OCI-LY7 (cell line): ENCODE measurements around the gene TJP2. TPM values are rescaled to one million over a fixed set of nuclear protein-coding genes. Genes with fewer than 3 reads are reported as not detected.

Experiments
- BruUV-seq: library from RNA; stranded (reverse); fragments of 400-500 nt; replicated peaks from 2 replicates; lab custom pipeline; 2021; lab: Mats Ljungman, UMichigan
- CTCF ChIA-PET: fragments of 300-600 bp; sonication (Branson Sonifier 250); formaldehyde crosslinking; loops from one replicate; lab custom pipeline; 2022; ENCODE audit warnings: antibody characterized with exemption; ENCODE audit not compliant: unreplicated experiment; lab: Charles Lee
- POLR2A ChIA-PET: fragments of 300-600 bp; sonication (Branson Sonifier 250); formaldehyde crosslinking; loops from one replicate; lab custom pipeline; 2022; ENCODE audit warnings: antibody characterized with exemption; lab: Charles Lee
- DNase-seq: peaks from one replicate; pipeline ENCODE4 v3.0.0-alpha.2; 2015; ENCODE audit warnings: low spot score
- H2AFZ ChIP-seq: fragments of 200-600 bp; sonication (generic), shearing (Covaris generic); 2 replicates; pipeline ENCODE4 v1.6.1; 2014; ENCODE audit warnings: mild to moderate bottlenecking, antibody characterized with exemption, low read length, moderate library complexity
- H3K27ac ChIP-seq: fragments of 200-600 bp; sonication (generic); 2 replicates; pipeline ENCODE4 v1.5.1; 2014; ENCODE audit warnings: mixed run types, low read depth, mild to moderate bottlenecking, moderate library complexity, low read length, inconsistent platforms; ENCODE audit not compliant: poor library complexity, severe bottlenecking
- H3K36me3 ChIP-seq: fragments of 200-600 bp; sonication (generic); 2 replicates; pipeline ENCODE4 v1.6.1; 2014; ENCODE audit warnings: mild to moderate bottlenecking, antibody characterized with exemption, low read length, moderate library complexity, mixed read lengths; ENCODE audit not compliant: insufficient read depth
- H3K4me1 ChIP-seq: fragments of 200-600 bp; sonication (generic); 2 replicates; pipeline ENCODE4 v1.5.1; 2014; ENCODE audit warnings: mild to moderate bottlenecking, low read length; ENCODE audit not compliant: insufficient read depth, poor library complexity, severe bottlenecking
- H3K4me2 ChIP-seq: fragments of 200-600 bp; sonication (generic); 2 replicates; pipeline ENCODE4 v1.6.1; 2014; ENCODE audit warnings: mild to moderate bottlenecking, low read length
- H3K4me3 ChIP-seq: fragments of 200-600 bp; sonication (generic); 2 replicates; pipeline ENCODE4 v1.5.1; 2014; ENCODE audit warnings: mild to moderate bottlenecking, low read depth, low read length; ENCODE audit not compliant: poor library complexity, severe bottlenecking
- H3K79me2 ChIP-seq: fragments of 200-600 bp; sonication (generic); 2 replicates; pipeline ENCODE4 v1.6.1; 2016; ENCODE audit warnings: low read depth, mild to moderate bottlenecking, low read length, moderate library complexity, mixed read lengths; ENCODE audit not compliant: insufficient read depth
- H3K9me2 ChIP-seq: fragments of 200-600 bp; sonication (generic); 2 replicates; pipeline ENCODE4 v1.6.1; 2016; ENCODE audit warnings: mild to moderate bottlenecking, low read length, mixed read lengths; ENCODE audit not compliant: insufficient read depth
- H3K9me3 ChIP-seq: fragments of 200-600 bp; sonication (generic); 2 replicates; pipeline ENCODE4 v1.6.1; 2014; ENCODE audit warnings: mild to moderate bottlenecking, mixed run types, low read length, mixed read lengths
- H4K20me1 ChIP-seq: fragments of 200-600 bp; sonication (generic); 2 replicates; pipeline ENCODE4 v1.6.1; 2014; ENCODE audit warnings: mild to moderate bottlenecking, antibody characterized with exemption, low read length, moderate library complexity, mixed read lengths; ENCODE audit not compliant: insufficient read depth
- CTCF ChIP-seq: fragments of 200-600 bp; sonication (generic); conservative IDR thresholded peaks from 2 replicates; pipeline ENCODE4 v1.5.1; 2014; ENCODE audit warnings: mild to moderate bottlenecking, antibody characterized with exemption, low read length, moderate library complexity, mixed read lengths
- EZH2phosphoT487 ChIP-seq: fragments of 200-600 bp; sonication (generic); IDR thresholded peaks from 2 replicates; pipeline ENCODE4 v1.6.1; 2018; ENCODE audit warnings: low read depth, borderline replicate concordance, mild to moderate bottlenecking, mixed run types, antibody characterized with exemption, low read length, moderate library complexity, mixed read lengths
- intact Hi-C: fragments of 100-400 bp; cut with micrococcal nuclease; formaldehyde crosslinking; loops from one replicate; pipeline ENCODE4 v1.10.0; 2022; ENCODE audit not compliant: unreplicated experiment
- total RNA-seq, 2 experiments: library from RNA; depleted of rRNA in 1 of 2; stranded (reverse); fragments of >200 nt in 1 of 2; shearing (Covaris generic) in 1 of 2; gene quantifications; 2 replicates each; pipeline ENCODE4 v1.2.3, GENCODE V29; 2014 to 2022

TJP2 gene
- total RNA-seq, 2 experiments from 2014 or later: 15.1 to 18.0 TPM

GRCh38 chr9:69131682-69132081 is 42.4 kb upstream of the TJP2 start:
- Histone ChIP-seq H3K79me2 (no peaks in the 10 kb centered on the region), H3K9me3 (no peaks in the 10 kb centered on the region), H3K27ac (no peak overlapping the region), H3K4me2 (no peak overlapping the region), H3K4me1 (no peaks in the 10 kb centered on the region), H4K20me1 (no peaks in the 10 kb centered on the region), H3K36me3 (no peaks in the 10 kb centered on the region), H2AFZ (no peak overlapping the region), H3K4me3 (no peak overlapping the region), H3K9me2 (no peaks in the 10 kb centered on the region)
- CTCF ChIA-PET: no interaction called here
- BruUV-seq: no TSS peak
- TF ChIP-seq EZH2phosphoT487: no peak
- TF ChIP-seq CTCF: no peak
- intact Hi-C loops: no loop called here
- DNase-seq: no peak
- POLR2A ChIA-PET: interaction anchor here (0.6 kb wide), 1 partner anchor 18 kb away, joined by 4 read pairs; no protein-coding TSS in a partner anchor

- TF ChIP-seq EZH2phosphoT487: no peak
- no peak for TF ChIP-seq CTCF
- no peaks in the 10 kb centered on the region for H3K36me3 ChIP-seq
- no peaks in the 10 kb centered on the region for H3K9me3 ChIP-seq
- H3K9me2 ChIP-seq: no peaks in the 10 kb centered on the region
- ChIA-PET POLR2A (no interaction called here), CTCF (no interaction called here)
- no peaks in the 10 kb centered on the region for H3K4me1 ChIP-seq
- H2AFZ ChIP-seq: no peak overlapping the region
- no peak overlapping the region for H3K4me2 ChIP-seq
- no peak overlapping the region for H3K4me3 ChIP-seq
- no peaks in the 10 kb centered on the region for H4K20me1 ChIP-seq
- H3K27ac ChIP-seq: no peak overlapping the region
- intact Hi-C loops: no loop called here
- no peak for DNase-seq
- no peaks in the 10 kb centered on the region for H3K79me2 ChIP-seq
- no TSS peak for BruUV-seq
These were observed 41.7 kb upstream of the TJP2 start for GRCh38 chr9:69132361-69132760.

- Histone ChIP-seq H3K4me3 (no peak overlapping the region), H3K4me2 (no peak overlapping the region), H2AFZ (no peak overlapping the region), H3K9me3 (no peaks in the 10 kb centered on the region), H4K20me1 (no peaks in the 10 kb centered on the region), H3K79me2 (no peaks in the 10 kb centered on the region), H3K27ac (no peak overlapping the region), H3K36me3 (no peaks in the 10 kb centered on the region), H3K4me1 (no peaks in the 10 kb centered on the region), H3K9me2 (no peaks in the 10 kb centered on the region)
- ChIA-PET POLR2A (interaction anchor here (0.5 kb wide), 1 partner anchor 18 kb away, joined by 4 read pairs; no protein-coding TSS in a partner anchor), CTCF (no interaction called here)
- DNase-seq: no peak
- TF ChIP-seq CTCF: no peak
- no peak for TF ChIP-seq EZH2phosphoT487
- BruUV-seq: no TSS peak
- intact Hi-C loops: no loop called here
These were observed 39.7 kb upstream of the TJP2 start for GRCh38 chr9:69134412-69134811.
